Aorta (tissue), 5 donors: ENCODE measurements around the gene TOMM6. TPM values are rescaled to one million over a fixed set of nuclear protein-coding genes. Genes with fewer than 3 reads are reported as not detected.
"Not testable (repeated sequence)": the region's sequence is repeated elsewhere in the genome, so short reads cannot be mapped to it uniquely, and the experiment has no call there.

Experiments used
- ATAC-seq: fragments of 200-7000 bp; cut with Tn5 transposase; one replicate; pipeline ENCODE4 v1.9.1; 2022; ENCODE audit warnings: moderate library complexity; ENCODE audit not compliant: low FRiP score
- DNase-seq, 2 donors: peaks; one replicate each; pipeline ENCODE4 v3.0.0-alpha.2; 2020
- H3K27ac ChIP-seq, 2 donors: one replicate each; pipeline ENCODE4 v1.5.1; 2013; ENCODE audit warnings: low read length in 2 of 2, mild to moderate bottlenecking in 2 of 2, moderate library complexity in 2 of 2, control low read depth in 1 of 2, inconsistent platforms in 1 of 2, low read depth in 1 of 2
- H3K27me3 ChIP-seq, 2 donors: one replicate each; pipeline ENCODE4 v1.6.1; 2013; ENCODE audit warnings: control low read depth in 1 of 2, low read length in 1 of 2, mild to moderate bottlenecking in 1 of 2, moderate library complexity in 1 of 2; ENCODE audit not compliant: insufficient read depth in 2 of 2, control insufficient read depth in 1 of 2
- H3K36me3 ChIP-seq, 2 donors: one replicate each; pipeline ENCODE4 v1.6.1; 2013; ENCODE audit warnings: control low read depth in 1 of 2, low read length in 1 of 2, mild to moderate bottlenecking in 1 of 2; ENCODE audit not compliant: insufficient read depth in 2 of 2, control insufficient read depth in 1 of 2
- H3K4me1 ChIP-seq, 2 donors: one replicate each; pipeline ENCODE4 v1.6.1; 2013; ENCODE audit warnings: low read length in 2 of 2, control low read depth in 1 of 2, mild to moderate bottlenecking in 1 of 2, moderate library complexity in 1 of 2; ENCODE audit not compliant: insufficient read depth in 2 of 2, control insufficient read depth in 1 of 2
- H3K4me3 ChIP-seq, 2 donors: one replicate each; pipeline ENCODE4 v1.5.1; 2013; ENCODE audit warnings: low read length in 2 of 2, control low read depth in 1 of 2, mild to moderate bottlenecking in 1 of 2
- H3K9me3 ChIP-seq: one replicate; pipeline ENCODE4 v1.6.1; 2013; ENCODE audit warnings: mild to moderate bottlenecking, low read length; ENCODE audit not compliant: control insufficient read depth
- WGBS, 2 donors: extraction: QIAGEN DNeasy Blood & Tissue Kit; methylation state at CpG; one replicate each; pipeline ENCODE4 v1.1.7; 2013; 5-methylcytosine and 5-hydroxymethylcytosine counted together
- intact Hi-C, 2 donors: fragments of 100-400 bp; cut with DNase I; formaldehyde crosslinking; loops; one replicate each; pipeline versions ENCODE4 v1.14.2 to v1.15.0; 2022
- polyA plus RNA-seq, 2 donors: library from polyadenylated mRNA; stranded (reverse); fragments of 200-250 nt; gene quantifications; one replicate each; pipeline ENCODE4 v1.2.3, GENCODE V29; 2013
- total RNA-seq, 2 donors: library from RNA; stranded (reverse); fragmentation: NEBNext Ultra II Directional; extraction: Animal tissue kit (Norgen Biotek cat#: 25700); gene quantifications; one replicate each; pipeline ENCODE4 v1.2.1, GENCODE V29; 2021
- donor health status: healthy with polysubstance abuse.
- donor health status: Bipolar disorder and iron deficiency.
- donor health status: DM: no; HTN: no; CAD: no.
- donor health status: DM: no; HTN: no; CAD: no.
- donor health status: DM: yes; HTN: yes; CAD: no.

TOMM6 gene
- total and polyA plus RNA-seq, 4 donors = 74.8 to 236 (median 144) TPM

DNA sequence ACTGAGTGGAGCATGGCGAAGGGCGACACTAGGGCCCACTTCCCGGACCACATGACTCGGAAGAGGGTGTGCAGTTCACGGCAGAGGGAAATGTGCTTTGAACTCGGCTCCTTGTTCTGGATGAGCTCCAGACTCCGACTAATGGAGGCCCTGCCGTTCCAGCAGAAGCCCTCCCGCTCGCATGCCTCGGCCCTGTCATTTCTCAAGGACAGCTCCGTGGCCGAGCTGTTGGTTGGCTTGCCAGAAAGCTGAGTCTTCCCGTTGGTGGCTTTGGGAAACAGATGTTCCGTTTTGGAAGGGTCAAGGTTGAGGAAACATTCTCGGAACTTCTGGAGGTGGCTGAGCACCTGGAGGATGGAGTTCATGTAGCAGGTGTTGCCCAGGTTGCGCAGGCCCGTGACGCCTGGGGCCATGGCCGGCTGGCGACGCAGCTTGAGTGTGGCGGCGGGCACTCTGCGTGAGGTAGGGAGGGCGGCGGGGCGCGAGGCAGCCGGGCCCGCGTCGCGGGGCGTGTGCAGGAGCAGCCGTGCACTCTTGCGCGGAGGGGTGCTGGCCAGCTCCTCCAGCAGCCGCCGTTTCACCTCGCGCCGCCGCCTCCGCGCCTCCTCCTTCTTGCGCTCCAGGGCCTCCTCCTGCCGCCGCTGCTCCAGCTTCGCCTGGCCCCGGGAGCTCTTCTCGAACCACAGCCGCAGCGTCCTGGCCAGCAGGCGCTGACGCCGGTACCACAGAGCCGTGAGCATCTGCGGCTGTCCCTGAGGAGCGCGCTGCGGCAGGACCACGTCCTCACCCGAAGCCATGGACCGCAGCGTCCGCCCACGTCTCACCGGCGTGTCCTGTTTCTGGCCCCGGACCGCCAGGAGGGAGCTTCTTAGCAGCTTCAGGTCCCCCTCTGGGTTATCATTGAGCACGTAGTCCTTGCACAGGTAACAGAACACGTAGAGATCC lies 18.6 kb downstream of the TOMM6 start:
- no peak for ATAC-seq
- Histone ChIP-seq H3K27ac (no peak overlapping the region), H3K9me3 (no peaks in the 10 kb centered on the region), H3K27me3 (no peaks in the 10 kb centered on the region), H3K4me3 (no peak overlapping the region), H3K4me1 (no peaks in the 10 kb centered on the region), H3K36me3 (peaks cover 0 to 1% of the 10 kb centered on the region in 2 donors)
- WGBS, 2 donors = 90 to 95% methylated on average over 61 to 74 of the region's 74 CpGs
- DNase-seq = no peak
- intact Hi-C loops = no loop called here

DNA sequence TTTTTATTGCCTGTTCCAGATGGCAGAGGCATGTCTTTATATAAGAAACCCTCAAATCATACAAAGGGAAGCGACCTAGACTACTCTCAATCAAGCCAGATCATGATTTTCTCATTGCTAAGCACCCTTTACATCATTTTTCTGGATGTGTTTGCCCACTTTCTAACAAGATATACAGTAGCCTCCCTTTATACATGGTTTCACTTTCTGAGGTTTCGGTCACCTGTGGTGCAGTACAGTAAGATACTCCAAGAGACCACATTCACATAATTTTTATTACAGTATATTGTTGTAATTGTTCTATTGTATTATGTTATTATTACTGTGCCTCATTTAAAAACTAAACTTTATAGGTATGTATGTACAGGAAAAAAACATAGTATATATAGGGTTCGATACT lies 23.6 kb downstream of the TOMM6 start:
- no peak for ATAC-seq
- Histone ChIP-seq H3K27ac (no peak overlapping the region), H3K27me3 (no peaks in the 10 kb centered on the region), H3K4me3 (no peak overlapping the region), H3K36me3 (no peaks in the 10 kb centered on the region), H3K4me1 (no peaks in the 10 kb centered on the region), H3K9me3 (no peaks in the 10 kb centered on the region)
- DNase-seq = no peak
- intact Hi-C loops = no loop called here
- 96% methylated on average over 3 of the region's 3 CpGs for WGBS, 2 donors

DNA sequence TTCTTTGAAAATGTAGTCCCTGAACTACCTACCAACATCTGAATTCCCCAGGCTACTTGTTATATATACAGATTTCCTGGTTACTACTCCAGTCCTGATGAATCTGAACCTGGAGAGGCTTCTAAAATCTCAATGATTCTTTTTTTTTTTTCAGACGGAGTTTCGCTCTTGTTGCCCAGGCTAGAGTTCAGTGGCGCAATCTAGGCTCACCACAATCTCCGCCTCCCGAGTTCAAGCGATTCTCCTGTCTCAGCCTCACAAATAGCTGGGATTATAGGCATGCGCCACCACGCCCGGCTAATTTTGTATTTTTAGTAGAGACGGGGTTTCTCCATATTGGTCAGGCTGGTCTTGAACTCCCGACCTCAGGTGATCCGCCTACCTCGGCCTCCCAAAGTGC lies 24.5 kb downstream of the TOMM6 start:
- H3K4me3 ChIP-seq, H3K4me1 ChIP-seq, DNase-seq, H3K36me3 ChIP-seq, H3K27ac ChIP-seq, ATAC-seq, intact Hi-C loops, H3K27me3 ChIP-seq, H3K9me3 ChIP-seq: not testable (repeated sequence)
- WGBS, 2 donors = 97 to 98% methylated on average over 11 to 13 of the region's 13 CpGs

DNA sequence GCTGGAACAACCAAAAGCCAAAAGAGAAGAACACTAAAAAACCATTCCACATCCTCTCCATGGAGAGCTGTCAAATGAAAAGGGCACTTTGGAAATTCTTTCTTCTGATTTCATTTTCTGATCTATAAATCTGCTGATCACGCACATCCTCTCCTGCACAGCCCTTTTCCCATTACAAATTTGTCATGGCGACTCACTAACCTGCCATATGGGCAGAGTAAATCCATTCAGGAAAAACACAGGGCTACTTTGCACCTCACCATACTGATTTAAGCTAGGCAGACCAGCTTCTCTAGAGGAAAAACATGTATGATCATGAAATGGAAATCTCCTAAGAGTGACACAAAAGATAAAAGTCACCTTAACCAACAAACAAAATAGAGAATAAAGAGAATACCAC lies 26.0 kb downstream of the TOMM6 start:
- ATAC-seq (no peak), DNase-seq (no peak)
- no peak overlapping the region for H3K27ac ChIP-seq
- H3K27me3 ChIP-seq = no peaks in the 10 kb centered on the region
- no peaks in the 10 kb centered on the region for H3K4me1 ChIP-seq
- no peak overlapping the region for H3K4me3 ChIP-seq
- intact Hi-C loops = no loop called here
- no peaks in the 10 kb centered on the region for H3K9me3 ChIP-seq
- 89 to 90% methylated on average over 2 of the region's 2 CpGs for WGBS, 2 donors
- H3K36me3 ChIP-seq = no peaks in the 10 kb centered on the region

DNA sequence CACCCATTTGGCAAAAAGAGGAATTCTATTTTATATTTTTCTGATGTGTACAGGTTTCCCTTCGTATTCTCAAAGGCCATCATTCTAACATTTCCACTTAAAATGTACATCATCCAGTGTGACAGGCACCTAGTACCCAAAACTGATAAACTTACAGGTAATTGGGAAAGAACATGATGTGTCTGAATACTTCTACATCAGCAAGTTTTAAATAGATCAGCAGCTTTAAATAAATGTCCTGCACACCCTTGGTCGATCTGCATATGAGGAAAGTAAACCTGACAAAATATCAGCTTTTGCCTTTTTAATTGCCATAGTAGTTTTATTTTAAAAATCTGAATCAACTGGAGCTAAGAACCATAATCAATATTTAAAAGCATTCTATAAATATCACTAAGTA lies 26.5 kb downstream of the TOMM6 start:
- Histone ChIP-seq H3K27me3 (no peaks in the 10 kb centered on the region), H3K4me3 (no peak overlapping the region), H3K4me1 (no peaks in the 10 kb centered on the region), H3K36me3 (no peaks in the 10 kb centered on the region), H3K27ac (no peak overlapping the region), H3K9me3 (no peaks in the 10 kb centered on the region)
- DNase-seq = no peak
- ATAC-seq = no peak
- intact Hi-C loops = no loop called here
- 82 to 88% methylated on average over 2 of the region's 2 CpGs for WGBS, 2 donors

DNA sequence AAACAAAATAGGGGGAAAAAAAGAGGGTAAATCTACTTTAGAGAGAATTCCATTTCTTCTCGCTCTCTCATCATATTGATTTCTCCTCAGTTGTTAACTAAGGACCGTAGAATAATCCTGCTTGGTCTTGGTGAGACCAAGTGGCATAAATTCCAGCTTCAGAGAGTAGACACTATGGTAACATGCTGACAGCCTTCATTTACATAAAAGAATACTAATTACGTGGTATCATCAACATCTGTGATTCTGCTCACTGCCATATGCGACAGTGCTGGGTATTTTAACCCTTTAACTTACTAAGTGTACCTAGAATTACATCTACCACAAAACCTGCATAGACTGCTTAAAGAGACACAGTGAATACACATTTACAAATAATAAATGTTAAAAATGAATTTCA lies 27.1 kb downstream of the TOMM6 start:
- Histone ChIP-seq H3K27me3 (no peaks in the 10 kb centered on the region), H3K4me1 (no peaks in the 10 kb centered on the region), H3K36me3 (no peaks in the 10 kb centered on the region), H3K27ac (no peak overlapping the region), H3K9me3 (no peaks in the 10 kb centered on the region), H3K4me3 (no peak overlapping the region)
- no peak for ATAC-seq
- no peak for DNase-seq
- 74 to 81% methylated on average over 4 of the region's 4 CpGs for WGBS, 2 donors
- intact Hi-C loops = no loop called here

DNA sequence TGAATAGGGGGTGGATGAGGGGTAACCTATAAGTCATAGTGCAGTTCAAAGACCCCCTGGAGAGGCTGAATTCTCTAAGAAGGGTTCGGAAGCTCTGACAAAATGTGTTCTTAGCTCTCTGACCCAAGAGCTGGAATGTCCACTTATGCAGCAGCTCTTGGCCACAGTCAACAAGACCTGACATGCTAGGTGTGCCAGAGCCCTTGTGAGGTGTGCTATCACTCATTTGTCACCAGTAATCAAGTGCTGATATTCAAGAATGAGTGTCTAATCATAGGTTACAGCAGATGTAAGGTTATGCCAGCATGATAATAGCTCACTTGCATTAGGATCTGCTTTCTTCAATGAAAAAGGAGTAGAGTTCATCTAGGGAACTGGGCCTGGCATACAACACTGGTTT lies 28.1 kb downstream of the TOMM6 start:
- DNase-seq (no peak), ATAC-seq (no peak)
- WGBS, 2 donors = 94 to 100% methylated on average over 1 of the region's 1 CpG
- Histone ChIP-seq H3K9me3 (no peaks in the 10 kb centered on the region), H3K36me3 (no peaks in the 10 kb centered on the region), H3K4me1 (no peaks in the 10 kb centered on the region), H3K27ac (no peak overlapping the region), H3K4me3 (no peak overlapping the region), H3K27me3 (no peaks in the 10 kb centered on the region)
- intact Hi-C loops = no loop called here

DNA sequence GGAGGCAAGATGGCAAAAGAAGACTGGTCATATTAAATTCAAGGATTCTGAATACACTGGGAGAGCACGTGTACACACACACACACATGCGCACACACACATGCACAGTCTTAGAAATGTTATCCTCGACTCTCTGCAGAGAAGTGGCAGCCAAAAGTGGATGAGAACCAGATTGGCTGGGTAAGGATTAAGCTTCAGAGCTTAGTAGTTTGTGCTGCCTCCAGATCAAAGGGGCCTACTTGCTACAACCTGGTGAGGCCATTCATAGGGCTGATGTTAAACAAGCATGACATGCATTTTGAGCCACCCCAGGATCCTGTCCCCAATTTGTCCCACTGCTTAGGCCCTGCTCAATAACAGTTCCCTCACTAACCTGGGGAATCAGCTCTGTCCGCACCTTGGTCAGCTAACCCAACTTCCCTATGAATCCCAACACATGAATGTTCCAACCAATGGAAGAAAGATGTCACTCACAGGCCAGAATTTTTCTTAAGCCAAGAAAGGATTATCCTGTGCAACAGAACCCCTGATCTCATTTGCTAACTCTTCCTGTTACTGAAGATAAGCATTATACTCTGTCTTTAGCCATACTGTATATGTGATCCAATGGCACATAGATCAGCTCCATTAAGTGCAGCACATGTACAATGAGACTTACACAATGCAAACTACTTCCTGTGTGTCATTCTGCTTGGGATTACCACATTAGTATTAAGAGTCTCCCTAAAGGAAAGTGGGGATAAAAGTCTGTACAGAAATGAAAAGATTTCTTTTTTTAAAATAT lies 31.0 kb downstream of the TOMM6 start:
- no peak for ATAC-seq
- Histone ChIP-seq H3K9me3 (no peaks in the 10 kb centered on the region), H3K4me3 (no peak overlapping the region), H3K4me1 (no peaks in the 10 kb centered on the region), H3K27me3 (no peaks in the 10 kb centered on the region), H3K27ac (no peak overlapping the region), H3K36me3 (no peaks in the 10 kb centered on the region)
- no peak for DNase-seq
- intact Hi-C loops = no loop called here
- WGBS, 2 donors = 78 to 83% methylated on average over 4 of the region's 4 CpGs
